ENCODE results near the gene VPS37B. TPM values are rescaled to one million over a fixed set of nuclear protein-coding genes. Genes with fewer than 3 reads are reported as not detected.
A peak's percentile ranks its signal among the peaks of the same experiment; 100 is the strongest.

The VPS37B gene
- total and polyA plus RNA-seq, 2 donors (not counting 1 experiment from before 2014, with no cell fraction given): 66.7 to 88.1 TPM

GRCh38 chr12:122870163-122870842 is 25.6 kb downstream of the VPS37B start:
- H3K9ac ChIP-seq (ENCODE audit: low read length): peak overlapping the region; percentile 83
- peak overlapping the region; percentile 69 to 80 for H3K27ac ChIP-seq (ENCODE audit: low read length in 2 of 2)
- H3K4me2 ChIP-seq (replicated peaks; ENCODE audit: low read depth, low read length, poor library complexity, severe bottlenecking): peak overlapping the region; percentile 94
- CTCF ChIA-PET: interaction anchor here (0.9 to 19.2 kb wide), 12 partner anchors 8 to 368 kb away, joined by 3 to 388 read pairs (median 6); no protein-coding TSS in a partner anchor
- no peak for ATAC-seq (ENCODE audit: low read depth)
- H2AFZ ChIP-seq (ENCODE audit: insufficient read depth, low read depth, low read length, poor library complexity, severe bottlenecking): no peak overlapping the region
- intact Hi-C loops (cut with micrococcal nuclease): no loop called here
- Mint-ChIP-seq H3K9me3 (ENCODE audit: insufficient read depth) (no peaks in the 10 kb centered on the region), H3K4me3 (peak overlapping the region; percentile 86), H3K27me3 (no peaks in the 10 kb centered on the region), H3K4me1 (peaks cover 85% of the 10 kb centered on the region), H3K27ac (peak overlapping the region; percentile 95)
- H3K4me1 ChIP-seq (ENCODE audit: control insufficient read depth in 2 of 2, insufficient read depth in 2 of 2, low read length in 2 of 2): peaks cover 79 to 84% of the 10 kb centered on the region in 2 donors
- WGBS (ENCODE audit: insufficient coverage): 93% methylated on average over 5 of the region's 11 CpGs
- DNase-seq: no peak
- TF ChIP-seq EZH2 (IDR thresholded peaks at IDR 0.05; ENCODE audit: borderline replicate concordance, insufficient read depth, low read depth, low read length, poor library complexity, severe bottlenecking) (no peak), CTCF (IDR thresholded peaks at IDR 0.05) (no peak)
- no peaks in the 10 kb centered on the region for H3K9me3 ChIP-seq (ENCODE audit: control extremely low read depth in 1 of 3, control insufficient read depth in 2 of 3, insufficient read depth in 1 of 3, low read length in 2 of 3)
- peaks cover 38% of the 10 kb centered on the region for H4K20me1 ChIP-seq (ENCODE audit: control insufficient read depth, insufficient read depth, low read length, poor library complexity, severe bottlenecking)
- peaks cover 5 to 54% of the 10 kb centered on the region in 2 experiments for H3K36me3 ChIP-seq (replicated peaks in 1 of 2; ENCODE audit: control extremely low read depth in 1 of 2, control insufficient read depth in 1 of 2, extremely low read depth in 1 of 2, insufficient read depth in 2 of 2, low read length in 1 of 2)
- H3K27me3 ChIP-seq (replicated peaks in 1 of 4; ENCODE audit: control extremely low read depth in 1 of 4, control insufficient read depth in 3 of 4, insufficient read depth in 4 of 4, low read length in 3 of 4): no peaks in the 10 kb centered on the region
- H3K79me2 ChIP-seq (ENCODE audit: control insufficient read depth, insufficient read depth, low read length): peaks cover 96% of the 10 kb centered on the region
- H3K4me3 ChIP-seq (ENCODE audit: control extremely low read depth in 1 of 5, extremely low read depth in 1 of 5, insufficient read depth in 1 of 5, low read depth in 2 of 5, low read length in 4 of 5): peak overlapping the region; percentile 52 to 89 (median 69)
- POLR2A ChIA-PET: interaction anchor here (2.1 kb wide), 1 partner anchor 8 kb away, joined by 10 read pairs; no protein-coding TSS in a partner anchor

All from B cell (primary cell).